H9 (cell line): Measurements from ENCODE around the gene CAVIN1. TPM values are rescaled to one million over a fixed set of nuclear protein-coding genes. Genes with fewer than 3 reads are reported as not detected.
A peak's percentile ranks its signal among the peaks of the same experiment; 100 is the strongest.

Source experiments
- DNase-seq: peaks from one replicate; pipeline ENCODE4 v3.0.0-alpha.2; 2017
- H2AFZ ChIP-seq: one replicate; pipeline ENCODE4 v1.6.1; 2013; ENCODE audit warnings: mild to moderate bottlenecking, low read length, control low read depth, moderate library complexity
- H2AK5ac ChIP-seq: 2 replicates; pipeline ENCODE4 v1.6.1; 2013; ENCODE audit warnings: low read length, control low read depth, mixed read lengths; ENCODE audit not compliant: insufficient read length
- H2BK120ac ChIP-seq: one replicate; pipeline ENCODE4 v1.6.1; 2013; ENCODE audit warnings: low read depth, mild to moderate bottlenecking, low read length, control low read depth, inconsistent platforms; ENCODE audit not compliant: poor library complexity, severe bottlenecking
- H2BK12ac ChIP-seq: 2 replicates; pipeline ENCODE4 v1.6.1; 2013; ENCODE audit warnings: low read length, control low read depth, mixed read lengths, low read depth; ENCODE audit not compliant: insufficient read length
- H2BK15ac ChIP-seq: 2 replicates; pipeline ENCODE4 v1.6.1; 2013; ENCODE audit warnings: low read depth, low read length, control low read depth
- H2BK20ac ChIP-seq: one replicate; pipeline ENCODE4 v1.6.1; 2013; ENCODE audit warnings: low read depth, mild to moderate bottlenecking, low read length, control low read depth, inconsistent platforms; ENCODE audit not compliant: poor library complexity, severe bottlenecking
- H2BK5ac ChIP-seq: 2 replicates; pipeline ENCODE4 v1.6.1; 2013; ENCODE audit warnings: low read length, control low read depth, mixed read lengths; ENCODE audit not compliant: insufficient read length
- H3K14ac ChIP-seq: 2 replicates; pipeline ENCODE4 v1.6.1; 2013; ENCODE audit warnings: low read length, control low read depth; ENCODE audit not compliant: insufficient read depth
- H3K18ac ChIP-seq: 2 replicates; pipeline ENCODE4 v1.6.1; 2013; ENCODE audit warnings: low read depth, mild to moderate bottlenecking, mixed read lengths, low read length, control low read depth; ENCODE audit not compliant: insufficient read length
- H3K23ac ChIP-seq: 2 replicates; pipeline ENCODE4 v1.6.1; 2013; ENCODE audit warnings: low read length, control low read depth, mixed read lengths, low read depth; ENCODE audit not compliant: insufficient read length
- H3K23me2 ChIP-seq: 2 replicates; pipeline ENCODE4 v1.6.1; 2013; ENCODE audit warnings: low read depth, mild to moderate bottlenecking, mixed read lengths, low read length, control low read depth; ENCODE audit not compliant: insufficient read length, poor library complexity, severe bottlenecking
- H3K27ac ChIP-seq: 2 replicates; pipeline ENCODE4 v1.5.1; 2013; ENCODE audit warnings: low read length, control low read depth, mixed read lengths, low read depth; ENCODE audit not compliant: insufficient read length
- H3K27me3 ChIP-seq: 2 replicates; pipeline ENCODE4 v1.6.1; 2013; ENCODE audit warnings: low read length, control low read depth, inconsistent platforms; ENCODE audit not compliant: insufficient read depth
- H3K4ac ChIP-seq: 2 replicates; pipeline ENCODE4 v1.6.1; 2013; ENCODE audit warnings: low read depth, mild to moderate bottlenecking, control low read depth, inconsistent platforms, low read length, moderate library complexity
- H3K4me1 ChIP-seq: 2 replicates; pipeline ENCODE4 v1.6.1; 2013; ENCODE audit warnings: low read length, control low read depth, inconsistent platforms; ENCODE audit not compliant: insufficient read depth
- H3K4me2 ChIP-seq: 2 replicates; pipeline ENCODE4 v1.6.1; 2013; ENCODE audit warnings: low read length, control low read depth, mixed read lengths; ENCODE audit not compliant: insufficient read length, insufficient read depth
- H3K56ac ChIP-seq: 2 replicates; pipeline ENCODE4 v1.6.1; 2013; ENCODE audit warnings: low read depth, mild to moderate bottlenecking, mixed read lengths, low read length, control low read depth; ENCODE audit not compliant: insufficient read length
- H3K79me1 ChIP-seq: 2 replicates; pipeline ENCODE4 v1.6.1; 2013; ENCODE audit warnings: low read depth, mild to moderate bottlenecking, moderate library complexity, low read length, control low read depth, inconsistent platforms; ENCODE audit not compliant: insufficient read depth, poor library complexity, severe bottlenecking
- H3K79me2 ChIP-seq: 2 replicates; pipeline ENCODE4 v1.6.1; 2013; ENCODE audit warnings: low read length, control low read depth, inconsistent platforms; ENCODE audit not compliant: insufficient read depth
- H3K9ac ChIP-seq: 2 replicates; pipeline ENCODE4 v1.6.1; 2013; ENCODE audit warnings: low read length, control low read depth, mixed read lengths; ENCODE audit not compliant: insufficient read length; ENCODE audit errors: extremely low read depth
- H3K9me3 ChIP-seq: one replicate; pipeline ENCODE4 v1.6.1; 2013; ENCODE audit warnings: low read depth, low read length, inconsistent platforms; ENCODE audit not compliant: control insufficient read depth
- H3T11ph ChIP-seq: one replicate; pipeline ENCODE4 v1.6.1; 2013; ENCODE audit warnings: mild to moderate bottlenecking, low read length, control low read depth, inconsistent platforms
- H4K20me1 ChIP-seq: one replicate; pipeline ENCODE4 v1.6.1; 2013; ENCODE audit not compliant: control insufficient read depth, insufficient read length, insufficient read depth
- H4K5ac ChIP-seq: 2 replicates; pipeline ENCODE4 v1.6.1; 2013; ENCODE audit warnings: low read depth, mild to moderate bottlenecking, mixed read lengths, low read length, control low read depth; ENCODE audit not compliant: insufficient read length
- H4K8ac ChIP-seq: replicated peaks from 2 replicates; pipeline ENCODE4 v1.6.1; 2013; ENCODE audit warnings: low read length, control low read depth, mixed read lengths, low read depth; ENCODE audit not compliant: insufficient read length
- H4K91ac ChIP-seq: 2 replicates; pipeline ENCODE4 v1.6.1; 2013; ENCODE audit warnings: low read depth, mild to moderate bottlenecking, moderate library complexity, mixed read lengths, low read length, control low read depth; ENCODE audit not compliant: insufficient read length
- H3K27ac Mint-ChIP-seq, 3 experiments: 2 replicates in 2 of 3; 3 replicates in 1 of 3; pipeline ENCODE4 v1.8.0; 2020 to 2021; ENCODE audit warnings: mixed read lengths in 3 of 3, mild to moderate bottlenecking in 1 of 3, moderate library complexity in 1 of 3
- H3K27me3 Mint-ChIP-seq: 2 replicates; pipeline ENCODE4 v1.8.0; 2021; ENCODE audit warnings: low read depth, mild to moderate bottlenecking, moderate library complexity, mixed read lengths
- H3K36me3 Mint-ChIP-seq, 3 experiments: 2 replicates in 2 of 3; 3 replicates in 1 of 3; pipeline ENCODE4 v1.8.0; 2020 to 2021; ENCODE audit warnings: low read depth in 3 of 3, mixed read lengths in 3 of 3; ENCODE audit not compliant: insufficient read depth in 1 of 3
- H3K4me1 Mint-ChIP-seq, 2 experiments: 2 replicates each; pipeline ENCODE4 v1.8.0; 2020; ENCODE audit warnings: mixed read lengths in 2 of 2
- H3K4me3 Mint-ChIP-seq, 2 experiments: 2 replicates in 1 of 2; 3 replicates in 1 of 2; pipeline ENCODE4 v1.8.0; 2020 to 2021; ENCODE audit warnings: mild to moderate bottlenecking in 2 of 2, mixed read lengths in 2 of 2, moderate library complexity in 1 of 2
- H3K9me3 Mint-ChIP-seq, 2 experiments: 2 replicates in 1 of 2; 3 replicates in 1 of 2; pipeline ENCODE4 v1.8.0; 2020; ENCODE audit warnings: mild to moderate bottlenecking in 2 of 2, mixed read lengths in 2 of 2, moderate library complexity in 1 of 2
- CTCF ChIP-seq: fragments of 200-600 bp; sonication (generic); conservative IDR thresholded peaks from 3 replicates; pipeline ENCODE4 v1.8.0; 2021; ENCODE audit warnings: antibody characterized with exemption, mild to moderate bottlenecking
- WGBS: extraction: QIAGEN DNeasy Blood & Tissue Kit; methylation state at CpG from one replicate; pipeline ENCODE4 v1.1.7; 2013; ENCODE audit warnings: missing lambda C conversion rate, low lambda C conversion rate, mixed read lengths; ENCODE audit not compliant: insufficient read length; ENCODE audit errors: extremely low coverage; 5-methylcytosine and 5-hydroxymethylcytosine counted together
- total RNA-seq: library from RNA; stranded (reverse); gene quantifications from 2 replicates; pipeline ENCODE4 v1.2.1, GENCODE V29; 2021

The CAVIN1 gene
- total RNA-seq, 1 experiment from 2014 or later, result 65.2 TPM

- Histone ChIP-seq H3K56ac (no peak overlapping the region), H3T11ph (no peak overlapping the region), H3K18ac (no peak overlapping the region), H2BK20ac (no peak overlapping the region), H4K91ac (no peak overlapping the region), H4K8ac (no peak overlapping the region), H3K14ac (no peak overlapping the region; the same call in 1 of the 2 replicates), H3K79me2 (peaks cover 11% of the 10 kb centered on the region; the same call in 1 of the 2 replicates), H3K4me1 (peaks cover 10% of the 10 kb centered on the region), H3K4me2 (no peak overlapping the region), H3K79me1 (peaks cover 4% of the 10 kb centered on the region), H2BK15ac (no peak overlapping the region), H4K20me1 (no peaks in the 10 kb centered on the region), H3K27ac (no peak overlapping the region), H3K23me2 (no peaks in the 10 kb centered on the region), H3K23ac (no peak overlapping the region), H4K5ac (no peak overlapping the region), H3K4ac (no peak overlapping the region), H2AFZ (no peak overlapping the region), H3K27me3 (no peaks in the 10 kb centered on the region), H3K9ac (no peak overlapping the region), H2BK120ac (no peak overlapping the region), H2AK5ac (no peak overlapping the region), H2BK5ac (no peak overlapping the region), H3K9me3 (no peaks in the 10 kb centered on the region), H2BK12ac (no peak overlapping the region)
- H3K27ac Mint-ChIP-seq, result peak overlapping the region; percentile 28 to 87 (median 32); a peak in 3 of 7 replicates
- no peaks in the 10 kb centered on the region; a peak in 1 of 7 replicates for H3K36me3 Mint-ChIP-seq
- WGBS, result no CpG with 5 or more reads among the region's 1 CpG
- DNase-seq, result no peak
- H3K4me3 Mint-ChIP-seq, result no peak overlapping the region
- peaks cover 35 to 37% of the 10 kb centered on the region in 2 experiments for H3K4me1 Mint-ChIP-seq
- no peaks in the 10 kb centered on the region for H3K9me3 Mint-ChIP-seq
- H3K27me3 Mint-ChIP-seq, result no peaks in the 10 kb centered on the region
- TF ChIP-seq CTCF, result no peak
These were observed 64.6 kb downstream of the CAVIN1 start for GRCh38 chr17:42358434-42358833.
